ENCODE data around the gene CERS5.

CERS5 gene

DNA sequence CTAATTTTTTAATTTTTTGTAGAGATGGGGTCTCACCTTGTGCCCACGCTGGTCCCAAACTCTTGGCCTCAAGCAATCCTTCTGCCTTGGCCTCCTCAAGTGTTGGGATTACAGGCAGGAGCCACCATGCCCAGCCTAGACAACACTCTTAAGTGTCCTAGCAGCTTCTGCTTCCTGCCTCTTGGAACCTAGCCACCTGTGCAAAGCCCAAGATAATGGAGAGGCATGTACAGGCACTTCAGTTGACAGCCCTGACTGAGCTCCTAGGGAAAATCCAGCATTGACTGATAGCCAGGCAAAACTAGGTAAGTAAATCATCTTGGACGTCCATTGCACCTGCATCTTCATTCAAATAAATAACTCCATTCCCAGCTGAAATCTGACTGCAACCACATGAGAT is 39.6 kb downstream of the CERS5 start:
- no peak overlapping the region for H2BK120ac ChIP-seq (ENCODE audit: insufficient read depth, low read length, poor library complexity)
- no peak overlapping the region for H3K4me3 ChIP-seq (ENCODE audit: low read depth, low read length)
- no peak overlapping the region for H2BK12ac ChIP-seq (ENCODE audit: low read length)
- no peak overlapping the region for H3K9ac ChIP-seq (ENCODE audit: low read length)
- no peak overlapping the region for H4K12ac ChIP-seq (ENCODE audit: low read depth, low read length)
- H3K18ac ChIP-seq (ENCODE audit: low read length) = no peak overlapping the region
- no peak overlapping the region for H2BK5ac ChIP-seq (ENCODE audit: low read depth, low read length, poor library complexity)
- H2AK5ac ChIP-seq (ENCODE audit: low read length) = no peak overlapping the region
- WGBS (ENCODE audit: extremely low coverage, insufficient coverage, insufficient read length) = no CpG with 5 or more reads among the region's 2 CpGs
- no peak overlapping the region for H4K8ac ChIP-seq (ENCODE audit: low read depth, low read length)
- H4K91ac ChIP-seq (ENCODE audit: low read depth, low read length) = no peak overlapping the region
- H3K79me2 ChIP-seq (ENCODE audit: control insufficient read depth, insufficient read depth, low read length, poor library complexity) = no peaks in the 10 kb centered on the region
- no peak overlapping the region for H3K4me2 ChIP-seq (ENCODE audit: low read length)
- H3K27me3 ChIP-seq (ENCODE audit: insufficient read depth, low read length) = no peaks in the 10 kb centered on the region
- no peak overlapping the region for H3K23ac ChIP-seq (ENCODE audit: low read length)
- H3K14ac ChIP-seq (ENCODE audit: low read length) = no peak overlapping the region
- H3K9me3 ChIP-seq (ENCODE audit: insufficient read depth, low read depth, low read length) = no peaks in the 10 kb centered on the region
- H3K27ac ChIP-seq (ENCODE audit: low read depth, low read length) = no peak overlapping the region
- peaks cover 13 to 32% of the 10 kb centered on the region in 2 experiments for H3K36me3 ChIP-seq (ENCODE audit: control insufficient read depth in 1 of 2, insufficient read depth in 2 of 2, low read length in 2 of 2)
- no peaks in the 10 kb centered on the region for H3K4me1 ChIP-seq (ENCODE audit: control insufficient read depth in 1 of 2, insufficient read depth in 2 of 2, low read length in 2 of 2)
- no peaks in the 10 kb centered on the region for H3K79me1 ChIP-seq (ENCODE audit: low read length)
- H2AFZ ChIP-seq (ENCODE audit: insufficient read depth, low read length, poor library complexity) = no peak overlapping the region
- DNase-seq = no peak
- H3K4ac ChIP-seq (ENCODE audit: low read depth, low read length) = no peak overlapping the region

DNA sequence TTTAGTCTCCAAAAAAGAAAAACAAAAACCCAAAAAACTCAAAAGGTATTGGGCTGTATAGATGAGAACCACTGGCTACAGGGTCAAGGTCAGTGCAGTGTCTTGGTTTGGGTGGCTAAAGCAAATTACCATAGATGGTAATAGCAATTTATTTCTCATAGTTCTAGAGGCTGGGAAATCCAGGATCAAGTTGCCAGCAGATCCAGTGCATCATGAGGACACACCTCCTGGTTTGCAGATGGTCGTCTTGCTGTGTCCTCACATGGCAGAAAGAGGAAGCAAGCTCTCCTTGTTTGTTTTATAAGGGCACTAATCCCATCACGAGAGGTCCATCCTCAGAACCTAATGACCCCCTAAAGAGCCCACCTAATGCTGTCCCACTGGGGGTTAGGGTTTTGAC is 44.0 kb downstream of the CERS5 start:
- H3K4me2 ChIP-seq (ENCODE audit: low read length) = no peak overlapping the region
- H3K27ac ChIP-seq (ENCODE audit: low read depth, low read length) = no peak overlapping the region
- no peak overlapping the region for H3K23ac ChIP-seq (ENCODE audit: low read length)
- no peak overlapping the region for H2BK12ac ChIP-seq (ENCODE audit: low read length)
- H3K9me3 ChIP-seq (ENCODE audit: insufficient read depth, low read depth, low read length) = no peaks in the 10 kb centered on the region
- no peak overlapping the region for H3K14ac ChIP-seq (ENCODE audit: low read length)
- no peaks in the 10 kb centered on the region for H3K27me3 ChIP-seq (ENCODE audit: insufficient read depth, low read length)
- H2AFZ ChIP-seq (ENCODE audit: insufficient read depth, low read length, poor library complexity) = no peak overlapping the region
- no peaks in the 10 kb centered on the region for H3K4me1 ChIP-seq (ENCODE audit: control insufficient read depth in 1 of 2, insufficient read depth in 2 of 2, low read length in 2 of 2)
- H3K4ac ChIP-seq (ENCODE audit: low read depth, low read length) = no peak overlapping the region
- H2BK5ac ChIP-seq (ENCODE audit: low read depth, low read length, poor library complexity) = no peak overlapping the region
- H3K79me2 ChIP-seq (ENCODE audit: control insufficient read depth, insufficient read depth, low read length, poor library complexity) = no peaks in the 10 kb centered on the region
- H3K4me3 ChIP-seq (ENCODE audit: low read depth, low read length) = no peak overlapping the region
- no peak overlapping the region for H2AK5ac ChIP-seq (ENCODE audit: low read length)
- no peak overlapping the region for H4K12ac ChIP-seq (ENCODE audit: low read depth, low read length)
- no peak overlapping the region for H2BK120ac ChIP-seq (ENCODE audit: insufficient read depth, low read length, poor library complexity)
- no peak overlapping the region for H3K18ac ChIP-seq (ENCODE audit: low read length)
- H3K79me1 ChIP-seq (ENCODE audit: low read length) = no peaks in the 10 kb centered on the region
- no peak overlapping the region for H4K8ac ChIP-seq (ENCODE audit: low read depth, low read length)
- no peak overlapping the region for H3K9ac ChIP-seq (ENCODE audit: low read length)
- peaks cover 4 to 16% of the 10 kb centered on the region in 2 experiments for H3K36me3 ChIP-seq (ENCODE audit: control insufficient read depth in 1 of 2, insufficient read depth in 2 of 2, low read length in 2 of 2)
- DNase-seq = no peak
- H4K91ac ChIP-seq (ENCODE audit: low read depth, low read length) = no peak overlapping the region
- WGBS (ENCODE audit: extremely low coverage, insufficient coverage, insufficient read length) = no CpG with 5 or more reads among the region's 2 CpGs

DNA sequence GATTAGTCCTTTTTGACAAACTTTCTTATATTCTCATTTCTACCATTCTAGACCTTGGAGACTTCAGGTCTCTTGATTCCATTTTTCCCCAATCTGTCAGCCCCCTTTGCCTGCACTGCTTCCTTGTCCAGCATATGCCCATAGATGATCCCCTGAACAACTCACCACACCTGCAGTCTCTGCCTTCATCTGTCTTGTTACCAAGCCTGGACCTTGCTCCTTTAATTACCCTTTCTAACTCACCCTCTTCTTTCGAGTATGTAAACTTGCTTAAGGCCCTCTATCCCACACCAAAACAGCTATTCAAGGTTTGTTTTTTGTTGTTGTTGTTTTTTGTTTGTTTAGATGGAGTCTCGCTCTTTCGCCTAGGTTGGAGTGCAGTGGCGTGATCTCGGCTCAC is 45.5 kb downstream of the CERS5 start:
- H3K9ac ChIP-seq (ENCODE audit: low read length) = peak overlapping the region; percentile 5
- no peak overlapping the region for H4K12ac ChIP-seq (ENCODE audit: low read depth, low read length)
- H2BK5ac ChIP-seq (ENCODE audit: low read depth, low read length, poor library complexity) = no peak overlapping the region
- peaks cover 4 to 9% of the 10 kb centered on the region in 2 experiments for H3K36me3 ChIP-seq (ENCODE audit: control insufficient read depth in 1 of 2, insufficient read depth in 2 of 2, low read length in 2 of 2)
- no peak overlapping the region for H3K23ac ChIP-seq (ENCODE audit: low read length)
- H3K4me2 ChIP-seq (ENCODE audit: low read length) = no peak overlapping the region
- no peak for DNase-seq
- H3K4ac ChIP-seq (ENCODE audit: low read depth, low read length) = no peak overlapping the region
- H3K18ac ChIP-seq (ENCODE audit: low read length) = no peak overlapping the region
- H2AFZ ChIP-seq (ENCODE audit: insufficient read depth, low read length, poor library complexity) = no peak overlapping the region
- no peak overlapping the region for H4K8ac ChIP-seq (ENCODE audit: low read depth, low read length)
- no peak overlapping the region for H4K91ac ChIP-seq (ENCODE audit: low read depth, low read length)
- H3K79me1 ChIP-seq (ENCODE audit: low read length) = no peaks in the 10 kb centered on the region
- no peaks in the 10 kb centered on the region for H3K79me2 ChIP-seq (ENCODE audit: control insufficient read depth, insufficient read depth, low read length, poor library complexity)
- H3K4me3 ChIP-seq (ENCODE audit: low read depth, low read length) = no peak overlapping the region
- H2AK5ac ChIP-seq (ENCODE audit: low read length) = no peak overlapping the region
- no peaks in the 10 kb centered on the region for H3K27me3 ChIP-seq (ENCODE audit: insufficient read depth, low read length)
- no peaks in the 10 kb centered on the region for H3K9me3 ChIP-seq (ENCODE audit: insufficient read depth, low read depth, low read length)
- no peaks in the 10 kb centered on the region for H3K4me1 ChIP-seq (ENCODE audit: control insufficient read depth in 1 of 2, insufficient read depth in 2 of 2, low read length in 2 of 2)
- no peak overlapping the region for H2BK12ac ChIP-seq (ENCODE audit: low read length)
- no peak overlapping the region for H3K27ac ChIP-seq (ENCODE audit: low read depth, low read length)
- no peak overlapping the region for H2BK120ac ChIP-seq (ENCODE audit: insufficient read depth, low read length, poor library complexity)
- WGBS (ENCODE audit: extremely low coverage, insufficient coverage, insufficient read length) = no CpG with 5 or more reads among the region's 5 CpGs
- no peak overlapping the region for H3K14ac ChIP-seq (ENCODE audit: low read length)

DNA sequence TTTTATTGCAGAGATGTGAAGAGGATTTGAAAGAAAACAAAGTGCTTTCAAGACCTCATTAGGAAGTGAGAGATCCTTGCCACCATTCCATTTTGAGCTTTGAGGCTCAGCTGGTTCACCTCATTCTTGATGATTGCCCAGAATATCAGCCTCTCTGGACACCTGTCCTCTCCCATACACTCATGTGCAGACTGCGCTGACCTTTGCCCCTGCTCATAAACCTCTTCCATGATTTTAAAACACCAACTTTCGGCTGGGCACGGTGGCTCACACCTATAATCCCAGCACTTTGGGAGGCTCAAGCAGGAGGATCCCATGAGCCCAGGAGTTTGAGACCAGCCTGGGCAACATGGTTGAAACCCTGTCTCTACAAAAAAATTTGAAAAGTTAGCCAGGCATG is 46.2 kb downstream of the CERS5 start:
- Histone ChIP-seq H4K12ac (ENCODE audit: low read depth, low read length) (no peak overlapping the region), H3K79me2 (ENCODE audit: control insufficient read depth, insufficient read depth, low read length, poor library complexity) (no peaks in the 10 kb centered on the region), H3K14ac (ENCODE audit: low read length) (no peak overlapping the region), H3K23ac (ENCODE audit: low read length) (no peak overlapping the region), H3K36me3 (ENCODE audit: control insufficient read depth in 1 of 2, insufficient read depth in 2 of 2, low read length in 2 of 2) (peaks cover 4 to 9% of the 10 kb centered on the region in 2 experiments), H3K9ac (ENCODE audit: low read length) (no peak overlapping the region), H3K4me1 (ENCODE audit: control insufficient read depth in 1 of 2, insufficient read depth in 2 of 2, low read length in 2 of 2) (no peaks in the 10 kb centered on the region), H4K8ac (ENCODE audit: low read depth, low read length) (no peak overlapping the region), H3K4ac (ENCODE audit: low read depth, low read length) (no peak overlapping the region), H2BK5ac (ENCODE audit: low read depth, low read length, poor library complexity) (no peak overlapping the region), H2AK5ac (ENCODE audit: low read length) (no peak overlapping the region), H2BK12ac (ENCODE audit: low read length) (no peak overlapping the region), H3K79me1 (ENCODE audit: low read length) (no peaks in the 10 kb centered on the region), H2BK120ac (ENCODE audit: insufficient read depth, low read length, poor library complexity) (no peak overlapping the region), H3K18ac (ENCODE audit: low read length) (no peak overlapping the region), H2AFZ (ENCODE audit: insufficient read depth, low read length, poor library complexity) (no peak overlapping the region), H3K27ac (ENCODE audit: low read depth, low read length) (no peak overlapping the region), H4K91ac (ENCODE audit: low read depth, low read length) (no peak overlapping the region), H3K27me3 (ENCODE audit: insufficient read depth, low read length) (no peaks in the 10 kb centered on the region), H3K4me3 (ENCODE audit: low read depth, low read length) (no peak overlapping the region), H3K9me3 (ENCODE audit: insufficient read depth, low read depth, low read length) (no peaks in the 10 kb centered on the region), H3K4me2 (ENCODE audit: low read length) (no peak overlapping the region)
- no peak for DNase-seq
- WGBS (ENCODE audit: extremely low coverage, insufficient coverage, insufficient read length) = no CpG with 5 or more reads among the region's 3 CpGs
